ENCODE results near the gene KCNJ18. TPM values are rescaled to one million over a fixed set of nuclear protein-coding genes. Genes with fewer than 3 reads are reported as not detected.

The KCNJ18 gene
- total and polyA plus RNA-seq, 9 of the 15 experiments (the other 6 are each of a cell fraction or from before 2014, with no cell fraction given) = not detected

GRCh38 chr17:21711182-21711581 is 18.9 kb downstream of the KCNJ18 start:
- H3K36me3 ChIP-seq (ENCODE audit: control insufficient read depth, insufficient read depth, low read length) = no peaks in the 10 kb centered on the region
- H3K4me1 ChIP-seq (replicated peaks in 1 of 2; ENCODE audit: control insufficient read depth in 2 of 2, insufficient read depth in 2 of 2, low read length in 2 of 2) = no peaks in the 10 kb centered on the region
- POLR2A ChIA-PET = no interaction called here
- intact Hi-C loops (cut with micrococcal nuclease) (no loop called here), in situ Hi-C loops (cut with MboI) (no loop called here)
- WGBS (ENCODE audit: insufficient coverage, low coverage, missing lambda C conversion rate) = 2% methylated on average over 11 of the region's 12 CpGs
- DNase-seq (ENCODE audit: extremely low read depth in 1 of 4, low spot score in 3 of 4) (no peak), FAIRE-seq (no peak), ATAC-seq (no peak)
- CTCF ChIA-PET (ENCODE audit: low intra/inter-chr PET ratio) = no interaction called here
- no peak overlapping the region for H2AFZ ChIP-seq (ENCODE audit: low read depth, low read length)
- H3K27me3 ChIP-seq (ENCODE audit: control insufficient read depth in 2 of 2, insufficient read depth in 2 of 2, low read length in 2 of 2) = peaks cover 0 to 4% of the 10 kb centered on the region in 2 experiments; a peak in 1 of 5 replicates
- H3K9me3 ChIP-seq (replicated peaks; ENCODE audit: control insufficient read depth, insufficient read depth, low read depth, low read length) = no peaks in the 10 kb centered on the region
- TF ChIP-seq HES1 (IDR thresholded peaks at IDR 0.05; ENCODE audit: low read depth) (no peak), ZNF280B (CRISPR knock-in tag; IDR thresholded peaks at IDR 0.05) (no peak), ZNF586 (CRISPR knock-in tag; conservative IDR thresholded peaks at IDR 0.05) (no peak), PML (IDR thresholded peaks at IDR 0.05; ENCODE audit: low read length) (no peak), HSF4 (CRISPR knock-in tag; IDR thresholded peaks at IDR 0.05; ENCODE audit: borderline replicate concordance) (no peak)
- no peaks in the 10 kb centered on the region for H4K20me1 ChIP-seq (replicated peaks; ENCODE audit: control insufficient read depth, insufficient read depth, low read length)
- no peaks in the 10 kb centered on the region for H3K79me2 ChIP-seq (ENCODE audit: control insufficient read depth, insufficient read depth, low read length)
- no peak overlapping the region for H3K9ac ChIP-seq (ENCODE audit: insufficient read depth in 1 of 2, low read depth in 2 of 2, low read length in 2 of 2)
- H3K4me3 ChIP-seq = no peak overlapping the region
- no TSS peak for BruUV-seq (replicated peaks)
- no peak overlapping the region for H3K27ac ChIP-seq (ENCODE audit: extremely low read depth, low read depth, low read length)
- H3K9me1 ChIP-seq (ENCODE audit: control insufficient read depth, insufficient read depth, low read length) = no peaks in the 10 kb centered on the region
- no peak overlapping the region for H3K4me2 ChIP-seq (ENCODE audit: insufficient read depth, low read length)

Data from K562 (cell line).